ENCODE results near the gene MKI67. TPM values are rescaled to one million over a fixed set of nuclear protein-coding genes. Genes with fewer than 3 reads are reported as not detected.

MKI67 gene
- total RNA-seq, 3 donors from 2014 or later (not counting 1 experiment from before 2014, with no cell fraction given): 5.3 to 10.0 (median 6.8) TPM

- no peaks in the 10 kb centered on the region for H3K9me3 Mint-ChIP-seq
- no peak overlapping the region for H3K27ac ChIP-seq (ENCODE audit: low read length)
- no peaks in the 10 kb centered on the region for H3K27me3 Mint-ChIP-seq (ENCODE audit: low read depth in 2 of 2)
- H3K36me3 ChIP-seq (ENCODE audit: control insufficient read depth, insufficient read depth, low read length): peaks cover 91% of the 10 kb centered on the region
- ATAC-seq: no peak
- H3K4me3 ChIP-seq (ENCODE audit: low read length): no peak overlapping the region
- H3K27ac Mint-ChIP-seq: peak overlapping the region; percentile 33 to 71
- no peak overlapping the region for H3K4me3 Mint-ChIP-seq
- TF ChIP-seq CTCF (IDR thresholded peaks at IDR 0.05): no peak
- peaks cover 35% of the 10 kb centered on the region for H3K36me3 Mint-ChIP-seq
- DNase-seq: no peak
- H3K27me3 ChIP-seq (ENCODE audit: control insufficient read depth, insufficient read depth, low read length): no peaks in the 10 kb centered on the region
- peaks cover 17% of the 10 kb centered on the region in 2 donors for H3K4me1 Mint-ChIP-seq
- H3K4me1 ChIP-seq (ENCODE audit: control insufficient read depth, insufficient read depth, low read length): no peaks in the 10 kb centered on the region
- H3K9me3 ChIP-seq (ENCODE audit: control insufficient read depth, insufficient read depth, low read length): no peaks in the 10 kb centered on the region
- intact Hi-C loops (cut with micrococcal nuclease): no loop called here
- 96% methylated on average over 13 of the region's 13 CpGs for WGBS (ENCODE audit: insufficient coverage)
These were observed 46.0 kb downstream of the MKI67 start for GRCh38 chr10:128080231-128080630.

GRCh38 chr10:128078136-128078969 lies 47.9 kb downstream of the MKI67 start:
- Mint-ChIP-seq H3K36me3 (peaks cover 41% of the 10 kb centered on the region), H3K4me3 (no peak overlapping the region), H3K27ac (no peak overlapping the region), H3K4me1 (peaks cover 32 to 33% of the 10 kb centered on the region in 2 donors), H3K9me3 (no peaks in the 10 kb centered on the region), H3K27me3 (ENCODE audit: low read depth in 2 of 2) (no peaks in the 10 kb centered on the region)
- no peaks in the 10 kb centered on the region for H3K9me3 ChIP-seq (ENCODE audit: control insufficient read depth, insufficient read depth, low read length)
- intact Hi-C loops (cut with micrococcal nuclease): loop anchor here (1.0 kb wide), 1 partner anchor 72 kb away; no protein-coding TSS in a partner anchor
- peaks cover 95% of the 10 kb centered on the region for H3K36me3 ChIP-seq (ENCODE audit: control insufficient read depth, insufficient read depth, low read length)
- ATAC-seq: peak; percentile 54 to 71 (median 68)
- 86% methylated on average over 16 of the region's 17 CpGs for WGBS (ENCODE audit: insufficient coverage)
- peak; percentile 71 for TF ChIP-seq CTCF (IDR thresholded peaks at IDR 0.05)
- no peak overlapping the region for H3K4me3 ChIP-seq (ENCODE audit: low read length)
- H3K27me3 ChIP-seq (ENCODE audit: control insufficient read depth, insufficient read depth, low read length): no peaks in the 10 kb centered on the region
- no peak overlapping the region for H3K27ac ChIP-seq (ENCODE audit: low read length)
- H3K4me1 ChIP-seq (ENCODE audit: control insufficient read depth, insufficient read depth, low read length): peaks cover 1% of the 10 kb centered on the region
- peak in 1 of 2 donors; percentile 63 for DNase-seq

GRCh38 chr10:128077155-128077875 lies 48.9 kb downstream of the MKI67 start:
- Histone ChIP-seq H3K27ac (ENCODE audit: low read length) (no peak overlapping the region), H3K9me3 (ENCODE audit: control insufficient read depth, insufficient read depth, low read length) (no peaks in the 10 kb centered on the region), H3K4me1 (ENCODE audit: control insufficient read depth, insufficient read depth, low read length) (peaks cover 8% of the 10 kb centered on the region), H3K36me3 (ENCODE audit: control insufficient read depth, insufficient read depth, low read length) (peaks cover 95% of the 10 kb centered on the region), H3K4me3 (ENCODE audit: low read length) (no peak overlapping the region), H3K27me3 (ENCODE audit: control insufficient read depth, insufficient read depth, low read length) (no peaks in the 10 kb centered on the region)
- no peak overlapping the region for H3K4me3 Mint-ChIP-seq
- intact Hi-C loops (cut with micrococcal nuclease): no loop called here
- ATAC-seq: no peak
- H3K27me3 Mint-ChIP-seq (ENCODE audit: low read depth in 2 of 2): no peaks in the 10 kb centered on the region
- peaks cover 38% of the 10 kb centered on the region for H3K36me3 Mint-ChIP-seq
- DNase-seq: no peak
- no peaks in the 10 kb centered on the region for H3K9me3 Mint-ChIP-seq
- TF ChIP-seq CTCF (IDR thresholded peaks at IDR 0.05): no peak
- peak overlapping the region; percentile 21 to 42 for H3K27ac Mint-ChIP-seq
- peaks cover 42 to 43% of the 10 kb centered on the region in 2 donors for H3K4me1 Mint-ChIP-seq
- WGBS (ENCODE audit: insufficient coverage): 95% methylated on average over 21 of the region's 21 CpGs
